ENCODE measurements around the gene PEX5L.
"Not testable (repeated sequence)": the region's sequence is repeated elsewhere in the genome, so short reads cannot be mapped to it uniquely, and the experiment has no call there.

Gene PEX5L

GRCh38 chr3:179782841-179783240, 253.9 kb downstream of the PEX5L start:
- not testable (repeated sequence) for DNase-seq

- no peak for DNase-seq
These were observed 261.2 kb downstream of the PEX5L start for GRCh38 chr3:179775416-179776122.

- no peak for DNase-seq
These were observed 264.4 kb downstream of the PEX5L start for GRCh38 chr3:179772297-179772696.

DNA sequence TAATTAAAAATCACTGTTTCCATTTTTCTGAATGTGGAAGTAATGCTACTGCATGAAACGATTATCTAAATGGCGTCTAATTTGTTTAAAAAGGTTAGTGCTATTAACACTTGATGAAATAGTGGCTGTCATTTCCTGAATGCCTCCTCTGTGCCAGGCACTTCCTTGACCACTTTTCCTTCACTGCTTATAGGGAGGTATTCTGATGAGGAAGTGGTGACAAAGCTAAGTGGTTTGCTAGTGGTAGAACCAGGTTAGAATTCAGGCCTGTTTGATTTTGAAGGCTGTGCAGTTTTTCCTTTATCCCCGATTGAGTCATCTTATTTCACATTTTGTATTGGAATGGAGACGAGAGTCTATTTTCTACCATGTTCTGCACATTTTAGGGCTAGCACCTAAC, 264.9 kb downstream of the PEX5L start:
- DNase-seq, result no peak

DNA sequence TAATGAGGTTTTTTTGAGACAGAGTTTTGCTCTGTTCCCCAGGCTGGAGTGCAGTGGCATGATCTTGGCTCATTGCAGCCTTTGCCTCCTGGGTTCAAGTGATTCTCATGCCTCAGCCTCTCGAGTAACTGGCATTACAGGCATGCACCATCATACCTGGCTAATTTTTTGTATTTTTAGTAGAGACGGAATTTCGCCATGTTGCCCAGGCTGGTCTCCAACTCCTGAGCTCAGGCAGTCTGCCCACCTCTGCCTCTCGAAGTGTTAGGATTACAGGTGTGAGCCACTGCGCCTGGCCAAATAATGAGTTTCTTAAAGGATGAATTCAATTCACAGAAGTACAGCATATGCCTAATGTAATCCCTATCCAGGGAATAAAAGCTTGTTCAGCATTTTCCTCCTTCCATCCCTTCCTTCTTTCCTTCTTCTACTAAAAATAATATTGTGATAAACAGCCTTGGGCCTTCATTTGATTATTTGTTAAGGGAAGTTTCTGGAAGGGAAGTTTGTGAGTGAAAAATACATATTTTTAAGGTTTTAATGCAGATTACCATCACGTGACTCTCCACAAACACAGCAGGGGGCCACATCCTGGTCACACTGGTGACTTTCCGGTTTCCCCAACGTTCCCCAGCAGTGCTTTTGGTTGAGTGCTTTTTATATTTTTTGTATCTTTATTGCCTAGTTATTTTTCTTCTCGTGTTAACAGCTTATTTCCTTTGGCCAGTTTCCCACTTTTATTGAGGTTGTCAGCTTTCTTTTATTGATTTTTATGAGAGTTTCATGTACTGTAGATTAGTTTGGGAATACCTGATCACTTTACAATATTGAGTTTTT, 267.1 kb downstream of the PEX5L start:
- no peak for DNase-seq

GRCh38 chr3:179768080-179768479, 268.7 kb downstream of the PEX5L start:
- DNase-seq, result peak in 28 of 56 donors; percentile 1 to 51 (median 8)

DNA sequence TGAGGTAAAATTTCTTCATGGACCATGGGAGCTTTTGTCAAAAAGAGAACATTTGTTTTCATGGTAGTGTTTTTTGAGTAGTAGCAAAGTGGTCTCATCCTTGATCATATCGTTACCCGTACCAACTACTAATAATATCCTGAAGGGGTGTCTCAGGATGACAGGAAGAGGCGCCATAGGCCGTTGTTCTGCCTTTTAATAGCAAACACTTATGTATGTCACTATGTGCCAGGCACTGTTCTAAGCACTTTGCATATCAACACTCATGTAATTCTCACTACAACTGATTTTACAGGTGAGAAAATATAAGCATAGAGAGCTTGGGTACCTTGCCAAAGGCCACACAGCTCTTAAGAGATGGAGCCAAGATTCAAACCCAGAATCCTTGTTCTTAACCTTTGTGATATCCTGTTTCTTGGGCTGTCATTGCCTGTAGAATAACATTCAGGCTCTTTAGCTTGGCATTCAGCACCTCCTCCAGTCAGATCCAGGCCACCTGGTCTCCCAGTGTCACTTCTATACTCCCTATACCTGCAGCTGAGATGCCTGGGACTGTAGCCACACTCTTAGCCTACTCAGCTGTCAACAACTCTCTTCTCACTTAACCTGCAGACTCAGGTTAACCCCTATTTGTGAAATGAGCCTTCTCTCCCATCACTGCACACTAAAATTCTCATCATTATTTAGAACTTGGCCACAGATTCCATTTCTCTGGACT, 270.2 kb downstream of the PEX5L start:
- DNase-seq, result no peak

GRCh38 chr3:179765396-179765795, 271.3 kb downstream of the PEX5L start:
- DNase-seq, result no peak

DNA sequence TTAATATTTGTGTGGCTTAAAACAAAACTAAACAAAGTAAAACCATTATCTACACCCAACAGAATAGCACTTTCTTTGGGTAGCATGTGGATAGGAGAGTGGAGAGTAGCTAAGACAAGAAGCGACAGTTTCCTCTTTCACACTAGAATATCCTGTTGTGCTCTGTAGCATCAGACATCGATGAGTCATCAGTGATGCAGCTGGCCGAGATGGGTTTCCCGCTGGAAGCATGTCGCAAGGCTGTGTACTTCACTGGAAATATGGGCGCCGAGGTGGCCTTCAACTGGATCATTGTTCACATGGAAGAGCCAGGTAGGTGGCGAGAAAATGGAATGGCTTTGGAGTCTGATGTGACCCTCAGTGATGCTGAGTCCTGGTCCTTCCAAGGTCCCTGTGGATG, 275.8 kb downstream of the PEX5L start:
- no peak for DNase-seq

DNA sequence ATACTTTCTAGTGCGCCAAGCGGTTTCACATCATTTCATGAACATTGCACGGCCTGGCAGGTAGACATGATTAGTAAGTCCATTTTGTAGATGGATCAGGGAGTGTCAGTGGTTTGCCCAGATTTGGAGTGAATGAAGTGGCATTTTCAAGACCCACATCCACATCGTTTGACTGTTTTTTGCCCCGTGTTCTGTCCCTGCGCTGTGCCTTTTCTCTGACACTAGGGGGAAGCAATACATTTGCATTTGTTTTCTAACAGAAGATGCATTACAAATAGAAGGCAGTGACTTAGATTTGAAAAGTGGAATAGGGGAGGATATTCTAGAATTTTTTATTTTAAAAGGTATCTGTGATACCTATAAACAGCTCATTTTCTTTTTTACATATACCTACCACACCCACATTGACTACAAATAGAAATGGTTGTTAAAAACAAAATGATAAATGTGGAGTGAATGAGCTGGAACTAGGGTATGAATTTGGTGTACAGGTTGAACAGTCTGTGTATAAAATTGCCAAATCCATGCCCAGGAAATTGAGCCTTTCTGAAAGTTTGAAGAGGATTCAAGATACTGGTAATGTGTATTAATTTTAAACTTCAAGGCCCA, 285.9 kb downstream of the PEX5L start:
- peak in 1 of 56 donors; percentile 9 for DNase-seq

GRCh38 chr3:179745716-179746115, 291.0 kb downstream of the PEX5L start:
- no peak for DNase-seq

DNA sequence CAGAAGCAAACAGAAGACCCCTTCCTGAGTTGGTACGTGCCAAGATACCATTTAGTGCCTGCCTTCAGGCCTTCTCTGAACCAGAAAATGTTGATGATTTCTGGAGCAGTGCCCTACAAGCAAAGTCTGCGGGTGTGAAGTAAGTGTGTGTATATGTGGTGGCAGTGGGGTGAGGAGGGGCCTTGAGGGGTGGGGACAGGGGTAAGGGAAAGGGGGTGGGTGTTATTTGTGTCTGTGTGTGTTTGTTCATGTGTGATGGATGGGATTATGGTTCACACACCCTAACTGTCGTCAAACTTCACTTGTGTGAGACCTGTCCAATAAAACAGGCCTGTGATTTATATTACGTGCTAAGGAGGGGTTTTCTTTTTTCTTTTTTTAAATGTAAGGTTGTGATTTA, 291.7 kb downstream of the PEX5L start:
- no peak for DNase-seq

All from amygdala (tissue), 56 donors.